ENCODE results near the gene NCOA1. TPM values are rescaled to one million over a fixed set of nuclear protein-coding genes. Genes with fewer than 3 reads are reported as not detected.
A peak's percentile ranks its signal among the peaks of the same experiment; 100 is the strongest.
"Not testable (repeated sequence)": the region's sequence is repeated elsewhere in the genome, so short reads cannot be mapped to it uniquely, and the experiment has no call there.

Gene NCOA1
- total and polyA plus RNA-seq, 2 donors (not counting 3 experiments of a cell fraction or from before 2014, with no cell fraction given) = 11.4 to 14.1 TPM

DNA sequence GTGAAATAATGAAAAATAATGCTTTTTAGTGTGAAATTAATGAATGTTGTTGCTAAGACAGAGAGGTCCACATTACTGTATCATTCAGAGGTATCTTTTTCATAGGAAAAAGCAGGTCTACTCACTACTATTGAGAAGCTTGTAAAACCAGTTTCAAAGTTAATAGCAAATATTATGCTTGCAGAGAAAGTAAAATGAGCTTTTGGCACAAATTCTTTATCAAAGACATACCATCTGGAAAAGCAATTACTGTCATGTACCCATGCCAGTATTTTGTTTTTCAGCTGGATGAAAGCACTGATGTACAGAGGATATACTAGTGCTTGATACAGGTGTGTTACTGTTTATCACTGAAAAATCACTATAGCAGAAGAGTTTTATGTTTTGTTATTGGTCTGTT, 77.5 kb downstream of the NCOA1 start:
- Histone ChIP-seq H3K27ac (ENCODE audit: insufficient read depth, low read depth, low read length) (no peak overlapping the region), H3K4me1 (ENCODE audit: control insufficient read depth, extremely low read depth, insufficient read depth, low read length) (no peaks in the 10 kb centered on the region), H4K20me1 (replicated peaks; ENCODE audit: control insufficient read depth, extremely low read depth, insufficient read depth, low read length) (no peaks in the 10 kb centered on the region), H3K9me3 (replicated peaks; ENCODE audit: control insufficient read depth, insufficient read depth, low read length) (no peaks in the 10 kb centered on the region), H3K9me1 (replicated peaks; ENCODE audit: control insufficient read depth, extremely low read depth, insufficient read depth, low read length) (no peaks in the 10 kb centered on the region), H3K4me3 (replicated peaks in 1 of 3; ENCODE audit: insufficient read depth in 1 of 3, low read depth in 1 of 3, low read length in 3 of 3) (no peak overlapping the region), H3K4me2 (ENCODE audit: insufficient read depth, low read length) (no peak overlapping the region), H3K79me2 (ENCODE audit: control insufficient read depth, insufficient read depth, low read length) (no peaks in the 10 kb centered on the region), H2AFZ (ENCODE audit: low read depth, low read length) (no peak overlapping the region), H3K36me3 (ENCODE audit: control insufficient read depth in 2 of 2, extremely low read depth in 1 of 2, insufficient read depth in 2 of 2, low read length in 2 of 2) (peaks cover 2% of the 10 kb centered on the region in 2 experiments), H3K9ac (replicated peaks; ENCODE audit: extremely low read depth, insufficient read depth, low read length) (no peak overlapping the region), H3K27me3 (ENCODE audit: control insufficient read depth in 2 of 2, insufficient read depth in 2 of 2, low read length in 2 of 2) (no peaks in the 10 kb centered on the region)
- no peak for TF ChIP-seq POLR2A (IDR thresholded peaks at IDR 0.05; ENCODE audit: low read depth, low read length)
- dilution Hi-C loops (cut with MboI; ENCODE audit: extremely low pct_ligation_motif_present, low sequenced_read_pairs) = no loop called here
- intact Hi-C loops (cut with micrococcal nuclease) = no loop called here
- ChIA-PET CTCF (interaction anchor here (1.1 to 1.4 kb wide), 2 partner anchors 9 to 33 kb away, joined by 3 to 4 read pairs; no protein-coding TSS in a partner anchor), POLR2A (no interaction called here)
- BruUV-seq (replicated peaks) = no TSS peak
- DNase-seq (ENCODE audit: low read depth, low spot score) (peak; percentile 34), FAIRE-seq (no peak)

GRCh38 chr2:24569565-24569964, 78.5 kb downstream of the NCOA1 start:
- H3K4me3 ChIP-seq (replicated peaks in 1 of 3; ENCODE audit: insufficient read depth in 1 of 3, low read depth in 1 of 3, low read length in 3 of 3); H4K20me1 ChIP-seq (replicated peaks; ENCODE audit: control insufficient read depth, extremely low read depth, insufficient read depth, low read length); H3K27me3 ChIP-seq (ENCODE audit: control insufficient read depth in 2 of 2, insufficient read depth in 2 of 2, low read length in 2 of 2); H3K27ac ChIP-seq (ENCODE audit: insufficient read depth, low read depth, low read length); H3K9me3 ChIP-seq (replicated peaks; ENCODE audit: control insufficient read depth, insufficient read depth, low read length); DNase-seq (ENCODE audit: low read depth, low spot score); dilution Hi-C loops (cut with MboI; ENCODE audit: extremely low pct_ligation_motif_present, low sequenced_read_pairs); H3K9me1 ChIP-seq (replicated peaks; ENCODE audit: control insufficient read depth, extremely low read depth, insufficient read depth, low read length); H3K4me1 ChIP-seq (ENCODE audit: control insufficient read depth, extremely low read depth, insufficient read depth, low read length); H3K36me3 ChIP-seq (ENCODE audit: control insufficient read depth in 2 of 2, extremely low read depth in 1 of 2, insufficient read depth in 2 of 2, low read length in 2 of 2); H2AFZ ChIP-seq (ENCODE audit: low read depth, low read length); intact Hi-C loops (cut with micrococcal nuclease); BruUV-seq (replicated peaks); FAIRE-seq; H3K9ac ChIP-seq (replicated peaks; ENCODE audit: extremely low read depth, insufficient read depth, low read length); POLR2A ChIA-PET; H3K79me2 ChIP-seq (ENCODE audit: control insufficient read depth, insufficient read depth, low read length); H3K4me2 ChIP-seq (ENCODE audit: insufficient read depth, low read length): not testable (repeated sequence)
- CTCF ChIA-PET = interaction anchor here (0.6 to 1.1 kb wide), 3 partner anchors 10 to 641 kb away, joined by 3 read pairs; no protein-coding TSS in a partner anchor

DNA sequence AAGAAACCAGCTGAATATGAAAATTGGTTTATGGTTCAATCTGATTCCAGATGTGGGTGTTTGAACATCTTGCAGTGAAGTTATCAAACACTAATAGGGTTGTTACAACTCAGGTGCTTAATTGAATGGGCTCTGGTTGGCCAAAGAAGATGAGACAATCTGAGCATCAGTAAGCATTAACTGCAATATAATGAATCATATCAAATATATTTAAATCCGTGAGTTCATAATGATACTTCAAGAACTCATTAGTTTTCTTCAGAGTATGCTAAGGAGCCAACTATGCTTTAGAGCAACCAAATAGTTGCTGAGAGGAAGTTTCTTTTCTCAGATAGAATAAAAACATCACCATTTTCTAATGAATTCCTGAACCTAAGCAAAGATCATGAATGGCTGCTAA, 79.2 kb downstream of the NCOA1 start:
- TF ChIP-seq JUN (IDR thresholded peaks at IDR 0.05; ENCODE audit: borderline replicate concordance, insufficient read depth, insufficient read length, low read depth) = no peak
- no peak for TF ChIP-seq MYC (IDR thresholded peaks at IDR 0.05; ENCODE audit: low read depth, low read length)
- TF ChIP-seq POLR2A (IDR thresholded peaks at IDR 0.05; ENCODE audit: low read depth, low read length) = no peak
- TF ChIP-seq GATA2 (IDR thresholded peaks at IDR 0.05; ENCODE audit: insufficient read depth, insufficient read length, low read depth, low read length) = no peak
- TF ChIP-seq MAX (IDR thresholded peaks at IDR 0.05; ENCODE audit: insufficient read depth, insufficient read length) = no peak
- no peak for TF ChIP-seq CTCF (IDR thresholded peaks at IDR 0.05; ENCODE audit: extremely low read depth in 1 of 2, insufficient read depth in 1 of 2, low read depth in 1 of 2, low read length in 2 of 2)
- TF ChIP-seq FOS (IDR thresholded peaks at IDR 0.05; ENCODE audit: borderline replicate concordance, insufficient read depth, low read length) = no peak
- no peak for TF ChIP-seq POLR2AphosphoS5 (IDR thresholded peaks at IDR 0.05; ENCODE audit: insufficient read depth, low read depth, low read length)
- no peak for TF ChIP-seq EZH2 (IDR thresholded peaks at IDR 0.05; ENCODE audit: borderline replicate concordance, low read depth, low read length, severe bottlenecking)
- no peaks in the 10 kb centered on the region for H3K27me3 ChIP-seq (ENCODE audit: control insufficient read depth in 2 of 2, insufficient read depth in 2 of 2, low read length in 2 of 2)
- no peaks in the 10 kb centered on the region for H3K9me3 ChIP-seq (replicated peaks; ENCODE audit: control insufficient read depth, insufficient read depth, low read length)
- dilution Hi-C loops (cut with MboI; ENCODE audit: extremely low pct_ligation_motif_present, low sequenced_read_pairs) = no loop called here
- no peak overlapping the region for H3K27ac ChIP-seq (ENCODE audit: insufficient read depth, low read depth, low read length)
- ChIA-PET POLR2A (no interaction called here), CTCF (interaction anchor here (1.1 kb wide), 1 partner anchor 9 kb away, joined by 3 read pairs; no protein-coding TSS in a partner anchor)
- no peak overlapping the region for H3K4me3 ChIP-seq (replicated peaks in 1 of 3; ENCODE audit: insufficient read depth in 1 of 3, low read depth in 1 of 3, low read length in 3 of 3)
- H2AFZ ChIP-seq (ENCODE audit: low read depth, low read length) = no peak overlapping the region
- no peaks in the 10 kb centered on the region for H4K20me1 ChIP-seq (replicated peaks; ENCODE audit: control insufficient read depth, extremely low read depth, insufficient read depth, low read length)
- H3K9me1 ChIP-seq (replicated peaks; ENCODE audit: control insufficient read depth, extremely low read depth, insufficient read depth, low read length) = no peaks in the 10 kb centered on the region
- no TSS peak for BruUV-seq (replicated peaks)
- H3K36me3 ChIP-seq (ENCODE audit: control insufficient read depth in 2 of 2, extremely low read depth in 1 of 2, insufficient read depth in 2 of 2, low read length in 2 of 2) = peaks cover 2% of the 10 kb centered on the region in 2 experiments
- H3K9ac ChIP-seq (replicated peaks; ENCODE audit: extremely low read depth, insufficient read depth, low read length) = no peak overlapping the region
- no peaks in the 10 kb centered on the region for H3K79me2 ChIP-seq (ENCODE audit: control insufficient read depth, insufficient read depth, low read length)
- H3K4me1 ChIP-seq (ENCODE audit: control insufficient read depth, extremely low read depth, insufficient read depth, low read length) = no peaks in the 10 kb centered on the region
- no peak overlapping the region for H3K4me2 ChIP-seq (ENCODE audit: insufficient read depth, low read length)
- FAIRE-seq (no peak), DNase-seq (ENCODE audit: low read depth, low spot score) (no peak)
- intact Hi-C loops (cut with micrococcal nuclease) = no loop called here

Measured in endothelial cell of umbilical vein (primary cell).